ENCODE measurements around the gene TPM4.

TPM4 gene

GRCh38 chr19:16033136-16033530 is 43.2 kb upstream of the TPM4 start:
- no peak for TF ChIP-seq CTCF (IDR thresholded peaks at IDR 0.05; ENCODE audit: borderline replicate concordance, insufficient read depth, low read depth, low read length)
- H3K4me3 ChIP-seq (ENCODE audit: low read depth, low read length): no peak overlapping the region

- no peak overlapping the region for H3K4me3 ChIP-seq (ENCODE audit: low read depth, low read length)
- TF ChIP-seq CTCF (IDR thresholded peaks at IDR 0.05; ENCODE audit: borderline replicate concordance, insufficient read depth, low read depth, low read length): no peak
These were observed 42.6 kb upstream of the TPM4 start for GRCh38 chr19:16033721-16034120.

GRCh38 chr19:16034180-16034579 is 42.1 kb upstream of the TPM4 start:
- TF ChIP-seq CTCF (IDR thresholded peaks at IDR 0.05; ENCODE audit: borderline replicate concordance, insufficient read depth, low read depth, low read length): no peak
- H3K4me3 ChIP-seq (ENCODE audit: low read depth, low read length): no peak overlapping the region

- H3K4me3 ChIP-seq (ENCODE audit: low read depth, low read length): no peak overlapping the region
- no peak for TF ChIP-seq CTCF (IDR thresholded peaks at IDR 0.05; ENCODE audit: borderline replicate concordance, insufficient read depth, low read depth, low read length)
These were observed 41.2 kb upstream of the TPM4 start for GRCh38 chr19:16034958-16035560.

- TF ChIP-seq CTCF (IDR thresholded peaks at IDR 0.05; ENCODE audit: borderline replicate concordance, insufficient read depth, low read depth, low read length): no peak
- H3K4me3 ChIP-seq (ENCODE audit: low read depth, low read length): no peak overlapping the region
These were observed 40.5 kb upstream of the TPM4 start for GRCh38 chr19:16035601-16036297.

GRCh38 chr19:16036397-16036925 is 39.8 kb upstream of the TPM4 start:
- no peak for TF ChIP-seq CTCF (IDR thresholded peaks at IDR 0.05; ENCODE audit: borderline replicate concordance, insufficient read depth, low read depth, low read length)
- no peak overlapping the region for H3K4me3 ChIP-seq (ENCODE audit: low read depth, low read length)

- no peak overlapping the region for H3K4me3 ChIP-seq (ENCODE audit: low read depth, low read length)
- no peak for TF ChIP-seq CTCF (IDR thresholded peaks at IDR 0.05; ENCODE audit: borderline replicate concordance, insufficient read depth, low read depth, low read length)
These were observed 39.4 kb upstream of the TPM4 start for GRCh38 chr19:16036941-16037340.
